Measurements from ENCODE around the gene TMEM259. TPM values are rescaled to one million over a fixed set of nuclear protein-coding genes. Genes with fewer than 3 reads are reported as not detected.

Gene TMEM259
- total and polyA plus RNA-seq, 2 of the 13 experiments (the other 11 are each of a cell fraction or from before 2014, with no cell fraction given): 64.7 to 164 TPM

DNA sequence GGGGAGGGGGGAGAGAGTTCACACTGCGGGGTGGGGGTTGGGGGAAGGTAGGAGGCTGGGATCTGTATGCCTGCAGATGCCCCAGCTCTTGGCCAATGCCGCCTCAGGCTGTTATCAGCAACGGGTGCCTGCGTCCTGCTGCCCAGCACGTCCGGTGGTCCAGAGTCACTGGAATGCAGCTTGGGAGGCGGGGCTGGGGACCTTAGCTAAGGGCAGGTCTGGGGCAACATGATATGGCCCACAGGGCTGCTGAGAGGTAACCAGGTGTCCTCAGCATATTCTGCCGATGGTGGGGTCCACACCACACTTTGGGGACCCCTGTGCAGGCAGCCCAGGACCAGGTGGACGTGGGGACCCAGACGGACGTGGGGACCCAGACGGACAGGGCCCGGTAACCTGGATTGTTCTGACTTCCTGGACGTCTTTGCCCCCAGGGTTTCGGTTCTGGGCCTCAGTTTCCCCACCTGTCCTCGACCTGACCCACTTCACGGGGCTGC is 45.4 kb upstream of the TMEM259 start (continued):
- TF ChIP-seq, protein P1, sequence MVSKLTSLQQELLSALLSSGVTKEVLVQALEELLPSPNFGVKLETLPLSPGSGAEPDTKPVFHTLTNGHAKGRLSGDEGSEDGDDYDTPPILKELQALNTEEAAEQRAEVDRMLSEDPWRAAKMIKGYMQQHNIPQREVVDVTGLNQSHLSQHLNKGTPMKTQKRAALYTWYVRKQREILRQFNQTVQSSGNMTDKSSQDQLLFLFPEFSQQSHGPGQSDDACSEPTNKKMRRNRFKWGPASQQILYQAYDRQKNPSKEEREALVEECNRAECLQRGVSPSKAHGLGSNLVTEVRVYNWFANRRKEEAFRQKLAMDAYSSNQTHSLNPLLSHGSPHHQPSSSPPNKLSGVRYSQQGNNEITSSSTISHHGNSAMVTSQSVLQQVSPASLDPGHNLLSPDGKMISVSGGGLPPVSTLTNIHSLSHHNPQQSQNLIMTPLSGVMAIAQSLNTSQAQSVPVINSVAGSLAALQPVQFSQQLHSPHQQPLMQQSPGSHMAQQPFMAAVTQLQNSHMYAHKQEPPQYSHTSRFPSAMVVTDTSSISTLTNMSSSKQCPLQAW (CRISPR knock-in tag; IDR thresholded peaks at IDR 0.05): peak; percentile 53; the same call in 1 of the 2 replicates
- TF ChIP-seq, protein P2, sequence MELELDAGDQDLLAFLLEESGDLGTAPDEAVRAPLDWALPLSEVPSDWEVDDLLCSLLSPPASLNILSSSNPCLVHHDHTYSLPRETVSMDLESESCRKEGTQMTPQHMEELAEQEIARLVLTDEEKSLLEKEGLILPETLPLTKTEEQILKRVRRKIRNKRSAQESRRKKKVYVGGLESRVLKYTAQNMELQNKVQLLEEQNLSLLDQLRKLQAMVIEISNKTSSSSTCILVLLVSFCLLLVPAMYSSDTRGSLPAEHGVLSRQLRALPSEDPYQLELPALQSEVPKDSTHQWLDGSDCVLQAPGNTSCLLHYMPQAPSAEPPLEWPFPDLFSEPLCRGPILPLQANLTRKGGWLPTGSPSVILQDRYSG (CRISPR knock-in tag; IDR thresholded peaks at IDR 0.05): no peak
- TF ChIP-seq LCORL (IDR thresholded peaks at IDR 0.05): no peak
- peak; percentile 90 for TF ChIP-seq LCORL (CRISPR knock-in tag; IDR thresholded peaks at IDR 0.05)
- no peak for TF ChIP-seq ZNF331 (CRISPR knock-in tag; IDR thresholded peaks at IDR 0.05)
- TF ChIP-seq PHF5A (CRISPR knock-in tag; IDR thresholded peaks at IDR 0.05; ENCODE audit: low read depth, unreplicated experiment): no peak
- TF ChIP-seq GPN1 (CRISPR knock-in tag; IDR thresholded peaks at IDR 0.05; ENCODE audit: borderline replicate concordance): no peak
- no peak for TF ChIP-seq NFIC (IDR thresholded peaks at IDR 0.05; ENCODE audit: low read length)
- no peak for TF ChIP-seq JUND (CRISPR knock-in tag; IDR thresholded peaks at IDR 0.05)
- no peak for TF ChIP-seq RAD51 (IDR thresholded peaks at IDR 0.05; ENCODE audit: borderline replicate concordance)
- peak; percentile 78; the same call in 1 of the 2 replicates for TF ChIP-seq TBP (CRISPR knock-in tag; IDR thresholded peaks at IDR 0.05)
- TF ChIP-seq, protein P3, sequence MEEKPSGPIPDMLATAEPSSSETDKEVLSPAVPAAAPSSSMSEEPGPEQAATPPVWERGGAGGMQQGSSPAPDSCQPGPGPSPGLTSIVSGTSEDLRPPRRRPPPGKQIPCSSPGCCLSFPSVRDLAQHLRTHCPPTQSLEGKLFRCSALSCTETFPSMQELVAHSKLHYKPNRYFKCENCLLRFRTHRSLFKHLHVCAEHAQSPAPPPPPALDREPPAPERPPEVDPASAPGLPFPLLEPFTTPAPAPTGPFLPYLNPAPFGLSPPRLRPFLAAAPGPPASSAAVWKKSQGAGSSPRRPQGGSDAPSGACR (CRISPR knock-in tag; IDR thresholded peaks at IDR 0.05): no peak
- TF ChIP-seq KDM3A (CRISPR knock-in tag; IDR thresholded peaks at IDR 0.05; ENCODE audit: low read depth): no peak
- TF ChIP-seq, protein P4, sequence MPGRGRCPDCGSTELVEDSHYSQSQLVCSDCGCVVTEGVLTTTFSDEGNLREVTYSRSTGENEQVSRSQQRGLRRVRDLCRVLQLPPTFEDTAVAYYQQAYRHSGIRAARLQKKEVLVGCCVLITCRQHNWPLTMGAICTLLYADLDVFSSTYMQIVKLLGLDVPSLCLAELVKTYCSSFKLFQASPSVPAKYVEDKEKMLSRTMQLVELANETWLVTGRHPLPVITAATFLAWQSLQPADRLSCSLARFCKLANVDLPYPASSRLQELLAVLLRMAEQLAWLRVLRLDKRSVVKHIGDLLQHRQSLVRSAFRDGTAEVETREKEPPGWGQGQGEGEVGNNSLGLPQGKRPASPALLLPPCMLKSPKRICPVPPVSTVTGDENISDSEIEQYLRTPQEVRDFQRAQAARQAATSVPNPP (CRISPR knock-in tag; IDR thresholded peaks at IDR 0.05): no peak
- TF ChIP-seq, protein P5, sequence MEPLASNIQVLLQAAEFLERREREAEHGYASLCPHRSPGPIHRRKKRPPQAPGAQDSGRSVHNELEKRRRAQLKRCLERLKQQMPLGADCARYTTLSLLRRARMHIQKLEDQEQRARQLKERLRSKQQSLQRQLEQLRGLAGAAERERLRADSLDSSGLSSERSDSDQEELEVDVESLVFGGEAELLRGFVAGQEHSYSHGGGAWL (CRISPR knock-in tag; IDR thresholded peaks at IDR 0.05): 0 out of 2 replicates have a peak, but pooled peaks have one; percentile 14
- TF ChIP-seq, protein P6, sequence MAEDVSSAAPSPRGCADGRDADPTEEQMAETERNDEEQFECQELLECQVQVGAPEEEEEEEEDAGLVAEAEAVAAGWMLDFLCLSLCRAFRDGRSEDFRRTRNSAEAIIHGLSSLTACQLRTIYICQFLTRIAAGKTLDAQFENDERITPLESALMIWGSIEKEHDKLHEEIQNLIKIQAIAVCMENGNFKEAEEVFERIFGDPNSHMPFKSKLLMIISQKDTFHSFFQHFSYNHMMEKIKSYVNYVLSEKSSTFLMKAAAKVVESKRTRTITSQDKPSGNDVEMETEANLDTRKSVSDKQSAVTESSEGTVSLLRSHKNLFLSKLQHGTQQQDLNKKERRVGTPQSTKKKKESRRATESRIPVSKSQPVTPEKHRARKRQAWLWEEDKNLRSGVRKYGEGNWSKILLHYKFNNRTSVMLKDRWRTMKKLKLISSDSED (CRISPR knock-in tag; IDR thresholded peaks at IDR 0.05): no peak
- TF ChIP-seq, protein P7, sequence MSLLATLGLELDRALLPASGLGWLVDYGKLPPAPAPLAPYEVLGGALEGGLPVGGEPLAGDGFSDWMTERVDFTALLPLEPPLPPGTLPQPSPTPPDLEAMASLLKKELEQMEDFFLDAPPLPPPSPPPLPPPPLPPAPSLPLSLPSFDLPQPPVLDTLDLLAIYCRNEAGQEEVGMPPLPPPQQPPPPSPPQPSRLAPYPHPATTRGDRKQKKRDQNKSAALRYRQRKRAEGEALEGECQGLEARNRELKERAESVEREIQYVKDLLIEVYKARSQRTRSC (CRISPR knock-in tag; IDR thresholded peaks at IDR 0.05; ENCODE audit: low read depth): no peak
- no peak for TF ChIP-seq PRMT3 (CRISPR knock-in tag; IDR thresholded peaks at IDR 0.05; ENCODE audit: borderline replicate concordance, low read depth)
- TF ChIP-seq, protein P8, sequence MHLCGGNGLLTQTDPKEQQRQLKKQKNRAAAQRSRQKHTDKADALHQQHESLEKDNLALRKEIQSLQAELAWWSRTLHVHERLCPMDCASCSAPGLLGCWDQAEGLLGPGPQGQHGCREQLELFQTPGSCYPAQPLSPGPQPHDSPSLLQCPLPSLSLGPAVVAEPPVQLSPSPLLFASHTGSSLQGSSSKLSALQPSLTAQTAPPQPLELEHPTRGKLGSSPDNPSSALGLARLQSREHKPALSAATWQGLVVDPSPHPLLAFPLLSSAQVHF (CRISPR knock-in tag; IDR thresholded peaks at IDR 0.05): no peak
- TF ChIP-seq PITX1 (CRISPR knock-in tag; IDR thresholded peaks at IDR 0.05): no peak
- TF ChIP-seq, protein P9, sequence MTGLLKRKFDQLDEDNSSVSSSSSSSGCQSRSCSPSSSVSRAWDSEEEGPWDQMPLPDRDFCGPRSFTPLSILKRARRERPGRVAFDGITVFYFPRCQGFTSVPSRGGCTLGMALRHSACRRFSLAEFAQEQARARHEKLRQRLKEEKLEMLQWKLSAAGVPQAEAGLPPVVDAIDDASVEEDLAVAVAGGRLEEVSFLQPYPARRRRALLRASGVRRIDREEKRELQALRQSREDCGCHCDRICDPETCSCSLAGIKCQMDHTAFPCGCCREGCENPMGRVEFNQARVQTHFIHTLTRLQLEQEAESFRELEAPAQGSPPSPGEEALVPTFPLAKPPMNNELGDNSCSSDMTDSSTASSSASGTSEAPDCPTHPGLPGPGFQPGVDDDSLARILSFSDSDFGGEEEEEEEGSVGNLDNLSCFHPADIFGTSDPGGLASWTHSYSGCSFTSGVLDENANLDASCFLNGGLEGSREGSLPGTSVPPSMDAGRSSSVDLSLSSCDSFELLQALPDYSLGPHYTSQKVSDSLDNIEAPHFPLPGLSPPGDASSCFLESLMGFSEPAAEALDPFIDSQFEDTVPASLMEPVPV (CRISPR knock-in tag; IDR thresholded peaks at IDR 0.05): no peak; the same call in 1 of the 2 replicates

All from HepG2 (cell line).